DMS79 treated with DMSO at 0.1 percent for 48 hours (cell line): Measurements from ENCODE around the gene GPC6.
A peak's percentile ranks its signal among the peaks of the same experiment; 100 is the strongest.

Experiments used
- DNase-seq: peaks from one replicate; lab custom pipeline; 2025; lab: John Stamatoyannopoulos, UW

The GPC6 gene

GRCh38 chr13:93685900-93686299 is 459.3 kb downstream of the GPC6 start:
- DNase-seq: no peak

DNA sequence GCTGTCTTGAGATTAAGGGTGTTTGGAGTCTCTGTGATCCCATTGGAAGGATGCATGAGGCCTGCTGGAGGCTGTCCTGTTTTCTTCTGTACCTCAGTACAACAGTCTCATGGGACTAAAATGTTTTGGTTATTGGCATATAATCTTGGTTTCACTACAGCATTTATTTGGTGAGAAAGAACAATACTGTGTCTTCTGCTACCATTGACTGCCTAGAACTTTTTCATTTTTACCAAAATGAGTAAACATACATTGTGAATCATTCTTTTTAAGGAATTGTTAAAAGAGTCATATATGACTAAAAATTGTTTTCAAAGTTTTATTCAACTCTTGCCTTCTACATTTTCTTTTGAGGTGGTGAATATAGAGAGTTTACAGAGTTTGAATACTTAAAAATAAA is 459.8 kb downstream of the GPC6 start:
- no peak for DNase-seq

DNA sequence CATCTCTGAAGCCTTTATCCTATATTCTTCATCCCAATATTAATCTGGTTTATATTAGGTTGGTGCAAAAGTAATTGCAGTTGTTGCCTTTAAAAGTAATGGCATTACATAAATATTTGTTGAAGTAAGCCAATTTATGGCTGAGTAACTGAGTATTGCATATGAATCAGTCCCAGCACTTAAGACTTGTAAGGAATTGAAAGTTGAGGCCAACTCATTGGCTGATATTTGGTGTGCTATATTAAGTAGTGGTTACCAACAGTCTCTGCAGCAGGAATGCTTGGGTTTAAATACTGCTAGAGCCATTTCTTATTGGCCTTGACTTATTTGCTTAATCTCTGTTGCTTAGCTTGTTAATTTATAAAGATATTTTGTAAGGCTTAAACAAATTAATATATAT is 460.7 kb downstream of the GPC6 start:
- DNase-seq: no peak

GRCh38 chr13:93689333-93689732 is 462.7 kb downstream of the GPC6 start:
- DNase-seq: no peak

DNA sequence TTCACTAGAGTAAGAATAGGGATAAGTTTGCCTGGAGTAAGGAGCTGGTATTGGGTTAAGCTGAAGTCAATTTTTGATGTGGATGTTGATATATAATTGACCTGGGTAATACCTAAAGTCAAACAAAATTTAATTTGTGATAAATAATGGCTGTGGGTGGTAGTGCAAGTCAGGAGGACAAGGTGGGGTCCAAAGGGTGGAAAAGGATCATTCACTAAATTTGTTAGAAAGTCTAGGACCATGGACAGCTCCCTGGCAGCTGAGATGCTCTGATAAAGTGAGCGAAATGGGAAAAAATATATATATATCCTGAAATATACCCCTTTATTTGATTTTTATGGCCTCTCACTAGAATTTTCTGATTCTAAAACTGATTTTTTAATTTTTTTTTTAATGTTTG is 463.5 kb downstream of the GPC6 start:
- DNase-seq: no peak

- no peak for DNase-seq
Measured at GRCh38 chr13:93698016-93698613, 471.5 kb downstream of the GPC6 start.

GRCh38 chr13:93700115-93700514 is 473.5 kb downstream of the GPC6 start:
- no peak for DNase-seq

- DNase-seq: no peak
Measured at GRCh38 chr13:93708308-93709075, 481.9 kb downstream of the GPC6 start.

DNA sequence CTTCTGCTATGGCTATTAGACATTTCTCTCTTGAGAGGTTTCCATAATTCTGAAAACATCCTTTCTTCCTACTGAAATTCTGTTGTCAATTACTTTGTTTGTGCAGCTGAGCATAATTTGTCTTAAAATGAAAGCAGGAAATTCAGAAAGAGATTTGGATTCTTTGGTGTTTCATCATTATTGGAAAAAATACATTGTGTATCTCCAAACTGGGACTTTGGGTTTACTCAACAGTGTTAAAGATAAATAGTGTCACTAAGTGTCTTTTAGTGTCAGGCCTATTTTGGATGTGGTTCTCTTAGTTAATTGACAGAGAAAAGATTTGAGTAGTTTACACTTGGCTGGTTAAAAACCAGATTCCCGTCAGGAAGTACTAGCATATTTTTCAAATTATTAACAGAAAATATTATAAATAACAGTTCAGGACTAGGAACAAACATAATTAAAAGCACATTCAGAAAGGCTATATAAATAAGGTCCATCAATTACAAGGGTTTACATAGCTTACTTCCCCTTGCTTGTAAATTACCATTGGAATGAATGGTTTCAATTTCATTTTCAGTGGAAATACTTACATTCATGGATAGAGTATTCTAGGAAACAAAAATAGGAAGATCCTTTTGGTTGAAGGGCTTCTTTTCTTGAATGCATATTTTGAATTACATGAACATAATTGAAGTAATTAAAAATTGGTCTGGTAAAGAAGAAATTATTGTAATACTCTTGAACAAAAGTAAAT is 483.1 kb downstream of the GPC6 start:
- no peak for DNase-seq

DNA sequence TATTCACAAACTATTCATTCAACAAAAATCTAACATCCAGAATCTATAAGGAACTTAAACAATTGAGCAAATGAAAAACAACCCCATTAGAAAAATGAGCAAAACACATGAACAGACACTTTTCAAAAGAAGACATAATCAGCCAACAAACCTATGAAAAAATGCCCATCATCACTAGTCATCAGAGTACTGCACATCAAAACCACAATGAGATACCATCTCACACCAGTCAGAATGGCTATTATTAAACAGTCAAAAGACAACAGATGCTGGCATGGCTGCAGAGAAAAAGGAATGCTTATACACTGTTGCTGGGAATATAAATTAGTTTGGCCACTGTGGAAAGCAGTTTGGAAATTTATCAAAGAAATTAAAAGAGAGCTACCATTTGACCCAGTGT is 487.6 kb downstream of the GPC6 start:
- no peak for DNase-seq

- DNase-seq: no peak
Measured at GRCh38 chr13:93715866-93716265, 489.3 kb downstream of the GPC6 start.

DNA sequence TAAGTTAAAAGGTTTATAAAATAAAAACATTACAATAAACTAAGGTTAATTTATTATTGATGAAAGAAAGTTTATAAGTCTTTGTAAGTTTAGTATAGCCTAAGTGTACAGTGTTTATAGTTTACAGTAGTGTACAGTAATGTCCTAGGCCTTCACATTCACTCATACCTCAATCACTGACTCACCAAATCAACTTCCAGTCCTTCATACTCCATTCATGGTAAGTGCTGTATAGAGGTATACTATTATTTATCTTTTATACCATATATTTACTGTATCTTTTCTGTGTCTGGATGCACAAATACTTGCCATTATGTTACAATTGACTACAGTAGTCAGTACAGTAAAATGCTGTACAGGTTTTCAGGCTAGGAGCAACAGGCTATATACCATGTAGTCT is 490.0 kb downstream of the GPC6 start:
- no peak for DNase-seq

DNA sequence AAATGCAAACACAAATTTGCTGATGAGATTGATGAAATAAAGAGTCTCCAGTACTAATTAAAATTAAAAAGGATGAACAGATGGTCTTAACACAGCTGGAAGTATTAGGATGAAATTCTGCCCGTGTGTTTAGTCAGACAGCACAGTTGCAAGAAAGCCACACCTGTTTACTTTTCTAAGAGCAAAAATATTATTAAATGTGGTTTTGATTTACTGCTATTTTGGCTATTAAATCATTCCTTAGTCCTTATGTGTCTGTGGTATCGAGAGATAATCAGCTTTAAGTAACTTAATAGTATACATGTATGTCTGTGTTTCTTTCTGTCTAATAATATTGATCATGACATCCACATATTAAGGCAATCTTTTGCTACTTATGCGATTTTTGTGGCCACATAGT is 494.9 kb downstream of the GPC6 start:
- no peak for DNase-seq

GRCh38 chr13:93723316-93723715 is 496.7 kb downstream of the GPC6 start:
- DNase-seq: no peak

GRCh38 chr13:93724187-93724586 is 497.6 kb downstream of the GPC6 start:
- DNase-seq: no peak

DNA sequence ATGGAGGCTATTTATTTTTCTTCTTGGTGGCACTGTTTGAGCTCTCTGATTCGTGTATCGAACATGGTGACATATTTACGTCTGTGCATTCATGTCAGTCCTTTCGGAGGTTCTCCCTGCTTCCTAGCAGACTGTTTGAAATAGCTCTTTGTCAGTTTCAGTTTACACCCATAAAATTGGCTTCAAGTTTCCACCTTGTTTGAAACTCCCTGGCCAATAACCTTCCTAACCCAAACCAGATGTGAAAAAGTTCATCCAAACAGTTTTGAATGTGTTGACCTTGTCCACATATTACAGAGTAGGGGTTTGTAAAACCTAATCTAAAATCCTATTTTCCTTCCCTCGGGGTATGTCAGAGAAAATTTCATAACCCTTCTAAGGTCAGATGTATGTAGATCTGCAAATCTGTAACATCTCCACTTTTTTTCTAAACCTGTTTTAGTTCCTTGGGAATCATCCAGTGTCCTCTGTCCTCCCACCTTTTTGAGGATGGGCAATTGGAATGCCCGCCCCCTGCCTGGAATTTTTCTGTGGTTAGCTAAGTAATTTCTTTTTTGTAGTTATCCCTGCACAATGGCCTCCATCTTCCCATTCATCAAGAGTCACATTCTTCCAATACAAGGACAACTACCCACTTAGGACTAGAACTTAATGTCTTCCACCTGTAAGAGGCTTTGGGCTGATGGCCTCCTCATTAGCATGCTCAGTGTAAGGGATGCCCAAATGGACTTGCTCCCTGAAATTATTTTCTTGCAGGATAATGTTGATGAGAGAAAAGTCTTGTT is 499.8 kb downstream of the GPC6 start:
- DNase-seq: no peak

GRCh38 chr13:93727211-93728141 is 500.9 kb downstream of the GPC6 start:
- no peak for DNase-seq

- no peak for DNase-seq
Measured at GRCh38 chr13:93729383-93729782, 502.8 kb downstream of the GPC6 start.

GRCh38 chr13:93730780-93731179 is 504.2 kb downstream of the GPC6 start:
- DNase-seq: peak; percentile 58

DNA sequence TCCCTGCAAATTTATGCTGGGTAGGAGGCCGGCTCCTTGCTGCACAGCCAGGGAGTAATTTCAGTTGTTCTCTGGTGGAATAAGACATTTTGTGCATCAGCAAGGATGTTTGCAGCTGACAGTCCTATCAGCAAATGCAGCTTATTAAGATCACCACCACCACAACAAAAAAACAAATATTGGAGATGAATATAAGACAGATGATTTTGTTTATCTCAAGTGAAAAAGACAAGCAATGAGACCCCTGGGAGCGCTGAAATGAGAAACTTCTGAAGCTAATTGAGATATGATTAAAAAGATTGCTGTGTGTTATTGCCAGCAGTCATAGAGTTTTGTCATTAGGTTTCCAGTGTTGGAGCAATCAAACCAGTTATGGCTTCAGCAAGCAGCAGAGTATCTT is 505.6 kb downstream of the GPC6 start:
- no peak for DNase-seq

- no peak for DNase-seq
Measured at GRCh38 chr13:93736081-93736480, 509.5 kb downstream of the GPC6 start.
